Measurements from ENCODE around the gene LIPT2.
A peak's percentile ranks its signal among the peaks of the same experiment; 100 is the strongest.

Gene LIPT2

GRCh38 chr11:74504100-74504691 is 10.7 kb upstream of the LIPT2 start:
- DNase-seq (ENCODE audit: extremely low read depth, low read depth) = no peak
- TF ChIP-seq CTCF (IDR thresholded peaks at IDR 0.05; ENCODE audit: low read depth, low read length, missing control alignments) = no peak
- H3K4me3 ChIP-seq (replicated peaks; ENCODE audit: low read depth, low read length) = no peak overlapping the region

GRCh38 chr11:74494916-74495315 is 1.4 kb upstream of the LIPT2 start:
- no peak for TF ChIP-seq CTCF (IDR thresholded peaks at IDR 0.05; ENCODE audit: low read depth, low read length, missing control alignments)
- H3K4me3 ChIP-seq (replicated peaks; ENCODE audit: low read depth, low read length) = no peak overlapping the region
- no peak for DNase-seq (ENCODE audit: extremely low read depth, low read depth)

- no peak for TF ChIP-seq CTCF (IDR thresholded peaks at IDR 0.05; ENCODE audit: low read depth, low read length, missing control alignments)
- no peak for DNase-seq (ENCODE audit: extremely low read depth, low read depth)
- H3K4me3 ChIP-seq (replicated peaks; ENCODE audit: low read depth, low read length) = peak overlapping the region; percentile 66
Observed at GRCh38 chr11:74493791-74494630, 487 bp upstream of the LIPT2 start.

GRCh38 chr11:74492084-74492483 is 1.4 kb downstream of the LIPT2 start:
- peak overlapping the region; percentile 66 for H3K4me3 ChIP-seq (replicated peaks; ENCODE audit: low read depth, low read length)
- DNase-seq (ENCODE audit: extremely low read depth, low read depth) = no peak
- no peak for TF ChIP-seq CTCF (IDR thresholded peaks at IDR 0.05; ENCODE audit: low read depth, low read length, missing control alignments)

GRCh38 chr11:74490941-74491340 is 2.6 kb downstream of the LIPT2 start:
- no peak overlapping the region for H3K4me3 ChIP-seq (replicated peaks; ENCODE audit: low read depth, low read length)
- DNase-seq (ENCODE audit: extremely low read depth, low read depth) = no peak
- TF ChIP-seq CTCF (IDR thresholded peaks at IDR 0.05; ENCODE audit: low read depth, low read length, missing control alignments) = no peak

GRCh38 chr11:74487875-74488274 is 5.6 kb downstream of the LIPT2 start:
- TF ChIP-seq CTCF (IDR thresholded peaks at IDR 0.05; ENCODE audit: low read depth, low read length, missing control alignments) = peak; percentile 34
- H3K4me3 ChIP-seq (replicated peaks; ENCODE audit: low read depth, low read length) = no peak overlapping the region
- no peak for DNase-seq (ENCODE audit: extremely low read depth, low read depth)
